ENCODE results near the gene SLC1A7.

SLC1A7 gene

DNA sequence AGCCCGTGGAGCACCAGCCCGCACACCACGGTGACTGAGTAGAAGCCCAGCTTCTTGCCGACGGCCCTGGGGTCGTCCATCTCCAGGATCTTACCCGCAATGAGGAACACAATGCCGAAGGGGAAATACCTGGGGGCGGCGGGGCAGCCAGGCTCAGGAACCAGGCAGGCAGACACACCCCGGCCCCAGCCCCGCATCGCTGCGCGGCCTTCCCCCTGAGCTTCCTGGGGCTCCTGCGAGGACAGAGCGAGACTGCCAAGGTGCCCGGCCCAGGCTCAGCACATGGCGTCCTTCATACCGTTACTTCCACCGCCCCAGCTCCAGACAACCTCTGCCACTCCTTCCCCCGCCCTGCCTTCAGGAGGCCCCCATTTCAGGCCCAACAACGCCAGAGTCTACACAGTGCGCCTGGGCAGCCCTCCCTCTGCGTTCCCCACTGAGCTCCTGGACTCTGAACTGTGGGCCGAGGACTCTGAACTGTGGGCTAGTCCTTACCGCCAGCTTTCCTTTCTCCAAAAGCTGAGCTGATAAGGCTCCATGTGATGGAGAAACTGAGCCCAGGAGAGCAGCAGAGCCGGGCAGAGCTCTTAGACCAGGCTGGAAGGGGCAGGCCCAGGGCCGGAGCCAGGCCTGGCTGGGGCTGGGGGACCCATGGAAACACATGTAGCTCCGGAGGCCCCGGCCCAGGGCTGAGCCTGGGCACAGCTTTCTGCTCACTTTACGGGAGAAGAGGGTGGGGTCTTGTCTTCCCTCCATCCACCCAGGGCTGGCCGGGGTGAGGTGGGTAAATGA is 49.6 kb downstream of the SLC1A7 start:
- in situ Hi-C loops (cut with MboI; ENCODE audit: low sequenced_read_pairs), result no loop called here

DNA sequence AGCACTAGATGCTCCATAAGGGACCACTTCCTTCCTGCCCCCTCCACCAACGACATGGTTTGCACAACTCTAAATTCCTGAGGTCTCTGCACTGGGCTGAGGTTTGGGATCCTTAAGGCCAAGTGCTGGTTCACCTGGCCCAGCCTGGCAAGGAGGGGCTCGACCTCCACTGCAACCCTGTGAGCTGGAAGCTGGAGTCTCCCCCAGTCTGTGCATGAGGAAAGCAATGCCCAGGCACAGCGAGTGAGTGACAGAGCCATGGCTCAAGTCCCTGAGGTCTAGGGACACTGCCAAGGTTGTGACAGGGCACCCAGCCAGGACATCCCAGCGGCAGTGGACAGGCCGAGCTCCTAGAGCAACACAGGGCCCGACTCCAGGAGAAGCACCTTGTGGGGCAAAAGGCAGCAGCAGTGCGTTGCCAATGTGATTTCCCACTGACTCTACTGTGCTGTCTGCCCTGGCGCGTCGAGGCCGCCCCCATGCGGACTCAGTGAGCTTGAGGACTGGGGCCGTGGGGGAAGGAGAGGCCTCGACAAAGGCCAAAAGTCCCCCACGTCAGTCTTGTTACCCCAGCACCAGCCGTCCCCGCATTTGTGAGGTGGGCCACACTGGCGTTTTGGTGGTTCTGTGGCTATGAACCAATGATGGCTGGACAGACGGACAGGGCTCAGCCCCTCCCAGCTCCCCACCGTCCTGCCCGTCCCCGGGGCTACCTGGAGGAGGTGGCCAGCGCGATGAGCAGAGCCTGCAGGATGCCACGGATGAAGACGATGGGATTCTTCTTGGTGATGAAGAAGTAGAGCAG is 50.4 kb downstream of the SLC1A7 start:
- in situ Hi-C loops (cut with MboI; ENCODE audit: low sequenced_read_pairs), result no loop called here

DNA sequence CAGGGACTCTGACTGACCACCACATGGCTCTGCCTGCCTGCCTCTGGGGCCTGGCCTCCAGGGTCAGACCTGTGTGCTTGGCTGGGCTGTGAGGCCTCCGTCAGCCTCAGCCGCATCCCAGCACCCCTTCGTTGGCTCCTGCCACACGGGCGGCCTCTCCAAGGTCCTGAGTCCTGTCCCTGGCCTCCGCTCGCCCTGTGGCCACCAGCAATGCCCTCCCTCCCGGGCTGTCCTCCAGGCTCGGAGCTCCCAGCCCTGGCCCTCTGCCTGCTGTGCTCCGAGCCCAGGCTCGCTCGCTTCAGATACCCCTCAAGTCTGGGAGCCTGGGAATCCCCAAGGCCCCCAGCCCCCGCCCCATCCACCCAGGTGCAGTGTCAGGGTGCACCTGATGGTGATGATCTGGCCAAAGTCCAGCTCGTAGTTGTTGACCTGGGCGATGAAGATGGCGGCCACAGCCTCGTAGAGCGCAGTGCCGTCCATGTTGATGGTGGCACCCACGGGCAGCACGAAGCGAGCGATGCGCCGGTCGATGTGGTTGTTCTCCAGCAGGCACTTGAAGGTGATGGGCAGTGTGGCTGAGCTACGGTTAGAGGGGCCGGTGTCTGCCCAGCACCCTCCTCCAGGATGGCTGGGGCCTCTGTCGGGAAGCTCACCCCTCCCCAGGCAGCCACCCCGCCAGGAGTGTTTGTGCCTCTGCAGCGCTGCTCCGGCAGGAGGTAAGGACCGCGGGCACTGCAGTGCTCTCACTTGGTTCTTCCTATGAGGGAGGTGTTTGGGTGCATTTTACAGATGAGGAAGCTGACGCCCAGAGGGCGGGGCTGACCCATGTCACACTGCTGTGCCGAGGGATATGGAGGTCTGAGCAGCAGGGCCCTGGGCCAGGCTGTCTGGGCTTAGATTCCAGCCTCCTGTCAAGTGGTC is 52.0 kb downstream of the SLC1A7 start:
- in situ Hi-C loops (cut with MboI; ENCODE audit: low sequenced_read_pairs), result no loop called here

DNA sequence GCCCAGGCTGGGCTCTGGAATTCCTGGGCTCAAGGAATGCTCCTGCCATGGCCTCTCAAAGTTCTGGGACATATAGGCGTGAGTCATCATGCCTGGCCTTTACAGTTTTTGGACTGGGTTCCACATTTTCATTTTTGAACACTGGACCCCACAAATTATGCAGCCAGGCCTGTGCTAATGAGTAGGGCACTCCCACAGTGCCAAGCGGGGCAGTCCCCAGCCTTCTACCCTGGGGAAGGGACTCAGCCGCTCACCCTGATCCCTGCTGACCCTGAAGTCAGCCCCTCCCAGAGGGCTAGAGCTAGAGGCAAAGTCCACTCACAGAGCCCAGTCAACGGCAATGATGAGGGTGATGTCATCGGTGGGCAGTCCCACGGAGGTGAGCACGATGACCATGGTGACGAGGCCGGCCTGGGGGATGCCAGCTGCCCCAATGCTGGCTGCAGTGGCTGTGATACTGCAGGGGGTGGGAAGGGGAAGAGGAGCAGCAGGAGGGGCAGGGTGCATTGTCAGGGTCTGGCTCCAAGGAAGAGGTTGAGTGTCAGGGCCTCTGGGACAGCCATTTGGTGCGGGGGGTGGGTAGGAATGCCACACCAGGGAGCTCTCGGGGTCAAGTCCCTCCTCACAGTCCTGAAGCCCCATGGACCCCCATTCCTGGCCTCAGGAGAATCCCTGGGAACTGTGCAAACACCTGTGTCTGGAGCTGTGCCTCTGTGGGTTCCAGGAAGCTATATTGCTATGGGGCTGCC is 52.8 kb downstream of the SLC1A7 start:
- in situ Hi-C loops (cut with MboI; ENCODE audit: low sequenced_read_pairs), result no loop called here

DNA sequence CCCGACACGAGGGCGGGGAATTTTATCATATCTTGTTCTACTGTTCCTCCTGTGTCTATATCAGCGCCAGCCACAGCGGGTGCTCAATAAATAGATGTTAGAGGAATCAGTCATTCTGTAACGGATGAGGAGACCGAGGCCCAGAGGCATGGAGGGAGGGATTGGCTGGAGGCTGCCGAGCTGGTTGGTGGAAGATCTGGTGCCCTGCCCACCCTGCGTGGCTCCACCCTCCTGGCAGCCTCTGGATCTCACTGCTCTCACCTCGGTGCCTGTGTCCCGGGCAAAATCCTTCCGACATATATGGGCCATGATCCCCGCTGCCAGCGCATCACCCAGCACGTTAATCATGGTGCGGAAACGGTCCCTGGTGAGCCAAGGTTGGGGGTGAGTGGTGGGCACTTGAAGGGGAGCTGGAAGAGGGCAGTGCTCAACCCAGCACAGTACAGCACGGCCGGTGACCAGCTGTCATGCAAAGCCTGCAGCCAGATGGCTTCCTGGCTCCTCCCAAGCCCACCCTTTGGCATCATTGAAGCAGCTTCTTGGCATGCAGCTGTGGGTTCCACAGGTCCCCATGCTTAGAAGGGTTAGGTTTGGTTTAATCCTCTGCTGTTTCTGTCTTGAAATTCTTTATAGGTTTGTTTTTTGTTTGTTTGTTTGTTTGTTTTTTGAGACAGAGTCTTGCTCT is 53.7 kb downstream of the SLC1A7 start:
- in situ Hi-C loops (cut with MboI; ENCODE audit: low sequenced_read_pairs), result no loop called here

DNA sequence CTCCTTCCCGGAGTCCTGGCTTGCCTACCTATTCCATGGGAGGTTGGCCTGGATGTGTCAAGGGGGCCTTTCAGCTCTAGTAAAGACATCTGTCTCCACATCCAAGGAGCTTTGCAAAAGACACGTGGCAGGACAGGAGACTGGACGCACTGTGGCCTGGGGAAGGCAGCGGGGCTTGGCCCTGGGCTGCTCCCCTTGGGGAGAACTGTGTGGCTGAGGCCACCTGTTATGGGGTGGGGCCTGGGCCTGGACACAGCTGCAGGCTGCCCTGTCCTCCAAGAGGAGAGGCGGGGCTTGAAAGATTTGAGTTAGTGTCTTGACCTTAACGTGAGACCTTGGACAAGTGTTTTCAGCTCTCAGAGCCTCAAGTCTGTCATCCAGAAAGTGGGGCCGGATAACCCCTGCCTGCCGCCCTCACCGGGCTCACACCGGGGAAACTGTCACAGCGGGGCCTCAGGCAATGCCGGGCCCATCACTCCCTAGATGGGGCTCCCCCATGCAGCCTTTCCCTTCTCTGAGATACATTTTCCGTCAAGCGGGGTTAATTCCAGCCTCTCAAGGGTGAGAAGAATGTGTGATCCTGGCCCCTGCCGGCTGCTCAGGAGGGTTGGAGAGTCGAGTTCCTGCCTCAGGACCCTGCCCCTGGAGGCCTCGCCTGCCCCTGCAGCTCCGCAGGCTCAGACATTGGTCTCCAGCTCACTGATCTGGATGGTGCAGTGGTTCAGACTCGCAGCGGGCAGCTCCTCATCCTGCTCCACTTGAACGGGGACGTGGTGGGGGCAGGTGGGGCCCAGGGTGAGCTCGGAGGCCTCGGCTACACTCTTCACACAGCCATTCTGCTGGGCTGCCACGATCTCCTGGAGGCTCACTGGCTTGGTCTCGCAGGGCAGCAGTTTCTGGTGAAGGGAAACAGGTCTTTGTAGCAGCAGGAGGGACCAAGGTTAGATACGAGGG is 54.8 kb downstream of the SLC1A7 start:
- in situ Hi-C loops (cut with MboI; ENCODE audit: low sequenced_read_pairs), result no loop called here

DNA sequence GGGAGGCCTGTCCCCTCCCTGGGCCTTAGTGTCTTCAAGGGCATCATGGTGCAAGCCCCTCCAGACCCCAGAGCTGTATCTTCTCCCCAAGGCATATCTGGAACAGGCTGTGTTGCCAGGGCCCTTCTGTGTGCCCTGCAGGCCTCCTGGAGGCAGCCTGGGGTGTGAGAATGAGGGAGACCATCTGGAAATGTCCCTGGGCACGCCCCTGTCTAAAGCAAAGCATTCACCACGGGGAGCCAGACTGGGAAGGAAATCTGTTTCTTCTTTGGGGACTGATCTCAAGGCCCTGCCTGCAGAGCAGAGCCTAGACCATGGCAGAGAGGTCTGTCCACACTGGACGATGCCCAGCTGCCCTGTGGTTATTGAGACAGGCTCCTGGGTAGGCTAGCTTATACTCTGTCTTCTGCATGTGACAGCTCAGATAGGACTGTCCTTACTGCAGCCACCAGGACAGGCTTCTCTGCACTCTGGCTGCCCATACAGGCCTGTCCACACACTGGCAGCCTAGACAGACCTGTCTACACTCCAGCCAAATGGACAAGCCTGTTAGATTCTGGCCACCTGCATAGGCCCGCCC is 55.9 kb downstream of the SLC1A7 start:
- in situ Hi-C loops (cut with MboI; ENCODE audit: low sequenced_read_pairs), result no loop called here

DNA sequence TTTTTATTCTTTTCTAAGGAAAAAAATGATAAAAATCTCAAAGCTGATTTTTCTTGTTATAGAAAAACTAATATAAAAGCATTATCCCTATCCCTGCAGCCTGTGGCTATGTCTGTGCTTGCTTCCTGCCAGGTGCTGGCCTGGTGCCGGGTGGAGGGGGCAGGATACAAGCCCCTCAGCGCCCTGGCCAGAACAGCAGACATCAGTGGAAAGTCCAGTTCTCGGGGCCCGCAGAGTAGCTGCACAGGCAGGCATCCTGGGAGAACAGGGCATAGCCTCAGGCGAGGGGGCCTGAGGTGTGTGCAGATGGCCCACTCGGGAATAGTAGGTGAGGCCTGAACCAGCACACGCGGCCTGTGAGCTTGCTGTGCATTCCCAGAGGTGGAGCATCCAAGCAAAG is 57.0 kb downstream of the SLC1A7 start:
- in situ Hi-C loops (cut with MboI; ENCODE audit: low sequenced_read_pairs), result no loop called here

DNA sequence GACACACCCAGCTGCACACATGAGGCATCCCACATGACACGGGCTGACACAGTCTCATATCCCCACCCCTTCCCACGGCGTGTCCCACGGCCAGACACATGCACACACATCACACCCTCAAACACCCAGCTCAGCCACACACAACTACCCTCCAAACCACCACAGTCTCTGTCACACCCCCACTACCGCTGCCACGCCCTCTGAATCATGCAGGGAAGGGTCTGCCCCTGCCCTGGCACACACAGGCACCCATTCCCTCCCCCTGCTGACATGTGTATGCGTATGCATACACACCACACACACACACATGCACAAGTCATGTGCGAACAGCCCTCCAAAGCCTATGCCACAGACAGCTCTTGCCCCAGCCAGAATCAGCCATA is 57.9 kb downstream of the SLC1A7 start:
- in situ Hi-C loops (cut with MboI; ENCODE audit: low sequenced_read_pairs), result no loop called here

DNA sequence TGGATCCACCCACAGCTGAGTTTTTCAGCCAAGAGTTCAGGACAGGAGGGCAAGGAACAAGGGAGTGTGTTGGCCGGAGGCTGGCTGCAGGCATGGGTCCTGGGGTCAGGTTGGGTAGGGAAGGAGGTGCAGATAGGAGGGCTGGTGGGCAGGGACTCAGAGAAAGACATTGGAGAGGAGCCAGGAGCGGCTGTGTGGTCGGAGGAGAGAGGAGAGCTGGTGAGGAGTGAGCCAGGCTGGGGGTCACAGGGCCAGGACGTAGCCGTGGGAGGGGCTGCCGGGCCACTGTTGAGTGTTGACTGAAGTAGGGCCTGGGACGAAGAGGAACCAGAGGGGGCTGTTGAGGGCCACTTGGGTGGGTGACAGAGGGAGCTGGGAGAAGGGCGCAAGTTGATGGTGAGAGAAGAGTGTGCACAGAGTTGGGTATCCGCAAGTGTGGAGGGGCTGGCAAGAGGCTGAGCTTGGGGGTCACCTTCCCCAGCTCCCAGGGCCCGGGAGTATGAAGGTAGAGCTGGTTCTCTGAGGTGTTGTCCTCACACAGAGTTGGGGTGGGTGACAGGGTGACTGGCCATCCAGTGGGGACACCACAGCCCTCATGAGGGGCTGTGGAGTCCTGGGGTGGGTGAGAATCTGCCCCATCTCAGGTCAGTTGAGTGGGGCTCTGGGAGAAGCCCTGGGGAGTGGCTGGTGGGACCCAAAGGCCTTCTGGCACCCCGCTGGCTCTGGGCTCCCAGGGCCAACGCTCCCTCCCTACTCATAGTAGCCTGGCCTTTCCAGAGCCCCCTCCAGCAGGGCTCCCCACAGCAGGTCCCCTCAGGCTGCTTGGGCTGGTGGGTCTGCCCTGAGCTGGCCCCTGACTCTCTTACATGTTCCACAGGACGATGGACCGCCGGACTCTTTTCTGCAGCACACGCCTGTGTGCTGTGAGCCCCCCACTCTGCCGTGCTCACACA is 58.5 kb downstream of the SLC1A7 start:
- in situ Hi-C loops (cut with MboI; ENCODE audit: low sequenced_read_pairs), result no loop called here

DNA sequence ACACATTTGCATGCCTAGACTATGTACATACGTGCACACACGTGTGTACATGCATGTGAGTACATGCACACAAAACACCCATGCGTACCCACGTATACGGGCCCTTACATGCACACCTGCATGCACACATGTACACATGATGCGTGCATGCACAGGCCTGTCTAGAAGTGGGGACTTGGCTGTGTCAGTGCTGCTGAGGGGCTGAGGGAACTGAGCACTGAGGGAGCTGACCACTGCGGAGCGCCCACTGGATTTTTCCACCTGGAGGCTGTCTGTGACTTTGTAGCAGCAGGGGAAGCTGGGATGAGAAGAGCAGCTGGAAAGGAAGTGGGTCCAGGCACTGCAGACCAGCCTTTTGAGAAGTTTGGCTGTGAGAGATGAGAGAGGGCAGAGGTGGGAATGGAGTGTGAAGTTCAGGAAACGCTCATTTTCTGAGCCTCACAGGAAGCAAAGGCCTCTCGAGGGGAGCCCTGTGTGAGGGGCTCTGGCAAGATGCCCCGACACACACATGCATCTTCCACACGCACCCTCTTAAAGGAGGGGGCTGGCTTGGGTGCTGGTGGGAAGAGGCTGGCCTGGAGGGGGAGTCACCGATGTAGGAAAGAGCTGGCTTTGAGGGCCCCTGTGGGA is 59.5 kb downstream of the SLC1A7 start:
- in situ Hi-C loops (cut with MboI; ENCODE audit: low sequenced_read_pairs), result no loop called here

DNA sequence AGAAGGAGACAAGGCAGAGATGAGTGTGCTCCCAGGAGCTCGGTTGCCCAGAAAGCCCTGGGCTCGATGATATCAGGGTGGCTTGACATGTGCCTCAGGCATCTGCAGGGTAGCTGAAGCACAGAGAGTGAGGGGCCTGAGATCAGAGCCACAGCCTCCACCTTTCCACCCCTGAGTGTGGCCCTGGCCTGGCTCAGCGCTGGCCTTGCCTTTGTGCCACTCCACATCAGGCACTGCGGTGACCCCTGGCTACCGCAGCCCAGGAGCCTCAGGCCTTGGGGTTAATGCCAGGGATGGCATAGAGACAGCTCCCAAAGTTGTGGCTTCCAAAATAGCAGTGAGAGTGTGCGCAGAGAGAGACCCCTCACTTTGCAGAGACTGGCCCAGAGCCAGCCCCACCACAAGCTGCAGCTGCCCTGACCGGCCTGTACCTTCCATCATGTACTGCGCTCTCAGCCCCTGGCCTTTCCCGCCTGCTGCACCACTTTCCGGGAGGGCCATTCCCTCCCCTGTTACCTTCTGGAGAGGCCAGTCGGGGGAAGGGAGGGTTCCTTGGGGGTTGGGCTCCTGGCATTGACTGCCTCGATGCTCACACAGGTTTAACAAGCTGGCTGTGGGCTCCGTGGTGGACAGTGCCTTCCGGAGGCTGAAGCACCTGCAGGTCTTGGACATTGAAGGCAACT is 60.9 kb downstream of the SLC1A7 start:
- in situ Hi-C loops (cut with MboI; ENCODE audit: low sequenced_read_pairs), result no loop called here

DNA sequence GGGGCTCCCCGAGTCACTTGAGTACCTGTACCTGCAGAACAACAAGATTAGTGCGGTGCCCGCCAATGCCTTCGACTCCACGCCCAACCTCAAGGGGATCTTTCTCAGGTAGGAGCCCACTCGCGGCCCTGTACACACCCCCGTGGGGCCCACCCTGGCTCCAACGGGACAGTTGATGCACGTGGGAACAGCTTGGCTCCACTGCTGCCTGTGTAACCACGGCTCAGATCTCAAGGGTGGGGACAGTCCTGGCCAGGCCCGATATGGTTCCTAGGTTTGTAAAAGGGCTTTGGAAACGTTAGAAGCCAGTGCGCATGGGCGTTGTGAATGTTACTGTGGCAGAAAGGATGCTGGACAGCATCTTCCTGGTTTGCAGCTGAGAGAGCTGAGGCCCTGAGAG is 61.7 kb downstream of the SLC1A7 start:
- in situ Hi-C loops (cut with MboI; ENCODE audit: low sequenced_read_pairs), result no loop called here

DNA sequence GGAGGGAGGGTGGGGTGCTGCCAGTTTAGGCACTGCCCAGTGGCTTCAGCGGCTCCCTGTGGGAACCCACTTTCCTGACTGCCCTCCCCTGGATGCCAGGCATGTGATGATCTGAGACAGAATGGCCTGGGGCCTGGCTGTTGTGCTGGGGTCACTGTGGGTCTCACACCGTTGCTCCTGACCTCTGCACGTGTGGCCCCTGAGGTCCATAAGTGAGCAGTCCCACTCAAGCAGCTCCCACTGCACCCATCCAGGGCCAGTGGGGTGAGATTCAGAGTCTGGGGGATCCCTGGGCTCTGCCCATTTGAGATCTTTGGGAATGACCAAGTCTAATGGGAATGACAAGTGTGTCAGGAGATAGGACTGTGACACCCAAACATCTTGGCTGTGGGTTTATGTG is 62.4 kb downstream of the SLC1A7 start:
- in situ Hi-C loops (cut with MboI; ENCODE audit: low sequenced_read_pairs), result no loop called here

DNA sequence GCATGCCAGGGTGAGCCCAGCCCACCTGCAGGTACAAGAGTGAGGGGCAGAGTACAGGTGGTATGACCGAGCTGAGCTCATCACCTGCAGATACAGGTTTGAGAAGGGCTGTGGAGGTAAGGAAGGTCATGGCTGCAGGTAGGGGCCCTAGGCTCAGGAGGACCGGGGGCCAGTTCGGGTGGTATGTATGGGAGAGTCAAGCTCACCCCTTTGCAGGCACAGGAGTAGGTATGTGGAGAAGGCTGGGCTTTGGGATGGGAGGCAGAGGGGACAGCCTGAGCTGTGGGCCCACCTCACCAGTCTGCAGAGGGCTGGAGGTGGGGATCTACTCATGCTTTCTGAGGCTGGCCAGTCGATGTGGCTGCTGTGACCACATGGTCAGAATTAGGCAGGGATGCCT is 63.2 kb downstream of the SLC1A7 start:
- in situ Hi-C loops (cut with MboI; ENCODE audit: low sequenced_read_pairs), result no loop called here

DNA sequence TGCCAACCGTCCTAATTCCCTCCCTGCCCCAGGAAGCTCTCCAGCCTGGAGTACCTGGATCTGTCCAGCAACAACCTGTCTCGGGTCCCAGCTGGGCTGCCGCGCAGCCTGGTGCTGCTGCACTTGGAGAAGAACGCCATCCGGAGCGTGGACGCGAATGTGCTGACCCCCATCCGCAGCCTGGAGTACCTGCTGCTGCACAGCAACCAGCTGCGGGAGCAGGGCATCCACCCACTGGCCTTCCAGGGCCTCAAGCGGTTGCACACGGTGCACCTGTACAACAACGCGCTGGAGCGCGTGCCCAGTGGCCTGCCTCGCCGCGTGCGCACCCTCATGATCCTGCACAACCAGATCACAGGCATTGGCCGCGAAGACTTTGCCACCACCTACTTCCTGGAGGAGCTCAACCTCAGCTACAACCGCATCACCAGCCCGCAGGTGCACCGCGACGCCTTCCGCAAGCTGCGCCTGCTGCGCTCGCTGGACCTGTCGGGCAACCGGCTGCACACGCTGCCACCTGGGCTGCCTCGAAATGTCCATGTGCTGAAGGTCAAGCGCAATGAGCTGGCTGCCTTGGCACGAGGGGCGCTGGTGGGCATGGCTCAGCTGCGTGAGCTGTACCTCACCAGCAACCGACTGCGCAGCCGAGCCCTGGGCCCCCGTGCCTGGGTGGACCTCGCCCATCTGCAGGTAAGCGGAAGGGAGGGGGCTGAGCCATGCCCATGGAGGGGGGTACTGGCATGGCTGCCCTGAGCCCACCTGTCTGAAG is 63.9 kb downstream of the SLC1A7 start:
- in situ Hi-C loops (cut with MboI; ENCODE audit: low sequenced_read_pairs), result no loop called here
